SH-SY5Y (cell line): Measurements from ENCODE around the gene SPC25.

Experiments used
- GATA2 ChIP-seq: IDR thresholded peaks from 2 replicates; pipeline ENCODE4 v1.6.1; 2011; ENCODE audit warnings: mild to moderate bottlenecking, low read depth, low read length
- GATA3 ChIP-seq: IDR thresholded peaks from 2 replicates; pipeline ENCODE4 v1.6.1; 2011; ENCODE audit warnings: low read depth, mild to moderate bottlenecking, low read length, moderate library complexity

SPC25 gene

GRCh38 chr2:168825126-168825525, 65.1 kb downstream of the SPC25 start:
- TF ChIP-seq GATA3 (no peak), GATA2 (no peak)

GRCh38 chr2:168821992-168822391, 68.2 kb downstream of the SPC25 start:
- no peak for TF ChIP-seq GATA2
- TF ChIP-seq GATA3 = no peak

- TF ChIP-seq GATA3 (no peak), GATA2 (no peak)
Measured at GRCh38 chr2:168821577-168821976, 68.7 kb downstream of the SPC25 start.
